Mesenchymal stem cell (in vitro differentiated cells and primary cell): ENCODE measurements around the gene DPM3.

Experiments
- DNase-seq: peaks from one replicate; pipeline ENCODE4 v3.0.0-alpha.2; 2013
- H2AFZ ChIP-seq: one replicate; pipeline ENCODE4 v1.6.1; 2013; ENCODE audit warnings: low read depth, mild to moderate bottlenecking, control low read depth, inconsistent platforms, low read length, moderate library complexity
- H2AK5ac ChIP-seq: 2 replicates; pipeline ENCODE4 v1.6.1; 2013; ENCODE audit warnings: low read length, moderate library complexity, mild to moderate bottlenecking, inconsistent platforms; ENCODE audit not compliant: severe bottlenecking
- H2BK120ac ChIP-seq: one replicate; pipeline ENCODE4 v1.6.1; 2013; ENCODE audit warnings: low read depth, mild to moderate bottlenecking, inconsistent platforms, low read length, moderate library complexity
- H2BK12ac ChIP-seq, 2 experiments: one replicate each; pipeline ENCODE4 v1.6.1; 2013; ENCODE audit warnings: inconsistent platforms in 2 of 2, low read length in 2 of 2, mild to moderate bottlenecking in 2 of 2, moderate library complexity in 2 of 2, control low read depth in 1 of 2
- H2BK15ac ChIP-seq: one replicate; pipeline ENCODE4 v1.6.1; 2013; ENCODE audit warnings: mild to moderate bottlenecking, low read depth, inconsistent platforms; ENCODE audit not compliant: poor library complexity, severe bottlenecking
- H2BK5ac ChIP-seq: 2 replicates; pipeline ENCODE4 v1.6.1; 2013; ENCODE audit warnings: low read depth, mild to moderate bottlenecking, low read length, control low read depth, inconsistent platforms; ENCODE audit not compliant: poor library complexity, severe bottlenecking
- H3K14ac ChIP-seq, 2 experiments: one replicate each; pipeline ENCODE4 v1.6.1; 2013; ENCODE audit warnings: inconsistent platforms in 2 of 2, low read length in 2 of 2, control low read depth in 1 of 2, mild to moderate bottlenecking in 1 of 2, moderate library complexity in 1 of 2
- H3K18ac ChIP-seq, 2 experiments: one replicate each; pipeline ENCODE4 v1.6.1; 2013; ENCODE audit warnings: inconsistent platforms in 2 of 2, low read length in 2 of 2, control low read depth in 1 of 2, low read depth in 1 of 2, mild to moderate bottlenecking in 1 of 2
- H3K23ac ChIP-seq, 2 experiments: one replicate each; pipeline ENCODE4 v1.6.1; 2013; ENCODE audit warnings: inconsistent platforms in 2 of 2, low read length in 2 of 2, mild to moderate bottlenecking in 2 of 2, moderate library complexity in 2 of 2, control low read depth in 1 of 2
- H3K27ac ChIP-seq: 2 replicates; pipeline ENCODE4 v1.5.1; 2013; ENCODE audit warnings: mild to moderate bottlenecking, moderate library complexity, low read length, control low read depth, inconsistent platforms; ENCODE audit not compliant: poor library complexity, severe bottlenecking
- H3K27me3 ChIP-seq, 2 experiments: 2 replicates each; pipeline versions ENCODE4 v1.6.1 to v1.7.0; 2013; ENCODE audit warnings: low read length in 2 of 2, mild to moderate bottlenecking in 2 of 2, moderate library complexity in 2 of 2, control low read depth in 1 of 2, inconsistent platforms in 1 of 2; ENCODE audit not compliant: control insufficient read depth in 1 of 2, insufficient read depth in 1 of 2
- H3K36me3 ChIP-seq, 2 experiments: 2 replicates each; pipeline versions ENCODE4 v1.6.1 to v1.7.0; 2013; ENCODE audit warnings: low read length in 2 of 2, control low read depth in 1 of 2, inconsistent platforms in 1 of 2, low read depth in 1 of 2, mild to moderate bottlenecking in 1 of 2; ENCODE audit not compliant: insufficient read depth in 2 of 2, control insufficient read depth in 1 of 2
- H3K4ac ChIP-seq, 2 experiments: one replicate each; pipeline ENCODE4 v1.6.1; 2013; ENCODE audit warnings: inconsistent platforms in 2 of 2, low read length in 2 of 2, mild to moderate bottlenecking in 2 of 2, moderate library complexity in 2 of 2, control low read depth in 1 of 2, low read depth in 1 of 2
- H3K4me1 ChIP-seq: 2 replicates; pipeline ENCODE4 v1.6.1; 2013; ENCODE audit warnings: low read depth, low read length, control low read depth; ENCODE audit not compliant: control insufficient read depth, insufficient read depth
- H3K4me2 ChIP-seq: 2 replicates; pipeline ENCODE4 v1.6.1; 2013; ENCODE audit warnings: low read length, mild to moderate bottlenecking, inconsistent platforms; ENCODE audit not compliant: poor library complexity, severe bottlenecking
- H3K4me3 ChIP-seq, 2 experiments: 2 replicates each; pipeline versions ENCODE4 v1.5.1 to v1.7.0; 2013; ENCODE audit warnings: low read length in 2 of 2, mild to moderate bottlenecking in 2 of 2, control low read depth in 1 of 2, low read depth in 1 of 2; ENCODE audit not compliant: insufficient read depth in 1 of 2
- H3K79me1 ChIP-seq: replicated peaks from 2 replicates; pipeline ENCODE4 v1.6.1; 2013; ENCODE audit warnings: mild to moderate bottlenecking, control low read depth, low read length, inconsistent platforms; ENCODE audit not compliant: poor library complexity, severe bottlenecking
- H3K9ac ChIP-seq: 2 replicates; pipeline ENCODE4 v1.7.0; 2013; ENCODE audit warnings: mild to moderate bottlenecking, low read length, moderate library complexity
- H3K9me3 ChIP-seq: 2 replicates; pipeline ENCODE4 v1.7.0; 2013; ENCODE audit warnings: mild to moderate bottlenecking, low read length; ENCODE audit not compliant: control insufficient read depth
- H4K8ac ChIP-seq: one replicate; pipeline ENCODE4 v1.6.1; 2013; ENCODE audit warnings: inconsistent platforms, mild to moderate bottlenecking, low read length, moderate library complexity
- H4K91ac ChIP-seq: one replicate; pipeline ENCODE4 v1.6.1; 2013; ENCODE audit warnings: mild to moderate bottlenecking, low read length, inconsistent platforms
- WGBS: methylation state at CpG from one replicate; pipeline ENCODE4 v1.1.7; 2013; ENCODE audit warnings: mixed read lengths; 5-methylcytosine and 5-hydroxymethylcytosine counted together

The DPM3 gene

DNA sequence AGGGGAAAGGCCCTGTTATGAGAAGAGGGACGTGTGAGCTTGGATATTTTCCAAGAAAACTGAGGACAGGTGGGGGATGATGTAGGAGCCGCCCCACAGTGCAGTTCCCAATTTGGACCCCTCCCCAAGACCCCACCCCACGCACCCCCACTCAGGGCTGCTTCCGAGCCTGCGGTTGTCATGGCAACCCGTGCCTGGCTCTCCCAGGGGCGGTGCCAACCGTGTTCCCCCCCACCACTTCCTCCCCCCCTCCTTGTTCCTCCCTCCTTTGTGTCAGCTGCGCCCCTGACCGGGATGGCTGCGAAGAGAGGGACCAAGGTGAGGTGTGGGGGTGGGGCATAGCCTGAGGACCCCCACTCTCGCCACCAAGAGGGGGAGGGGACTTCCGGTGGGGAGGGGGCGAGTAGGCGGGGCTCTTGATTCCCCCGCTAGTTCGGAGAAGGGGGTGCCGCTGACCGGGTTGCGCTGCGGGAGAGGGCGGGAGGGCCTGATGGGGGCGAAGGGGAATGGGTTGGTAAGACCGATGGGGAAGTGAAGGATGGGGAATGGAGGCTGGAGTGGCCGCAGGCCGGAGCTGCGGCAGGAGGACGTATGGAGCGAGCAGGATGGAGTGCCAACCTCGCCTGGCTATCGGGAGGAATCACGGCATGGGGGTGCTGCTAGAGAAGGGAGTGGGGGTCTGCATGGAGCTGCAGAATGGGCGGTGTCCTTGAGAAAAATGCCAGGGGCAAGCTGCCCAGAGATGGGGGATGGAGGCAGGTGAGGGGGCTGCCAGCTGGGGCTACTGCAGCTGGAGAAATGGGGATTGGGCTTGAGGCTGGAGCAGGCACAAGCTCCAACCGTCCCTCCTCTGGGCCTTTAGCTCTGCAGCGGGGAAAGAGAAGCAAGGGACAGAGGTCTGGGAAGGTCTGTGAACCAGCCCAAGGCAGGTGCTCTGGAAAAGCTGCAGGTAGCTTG is 34.3 kb upstream of the DPM3 start:
- Histone ChIP-seq H3K9ac (peak overlapping the region; percentile 96), H2BK15ac (no peak overlapping the region), H3K79me1 (peaks cover 19% of the 10 kb centered on the region), H2AFZ (no peak overlapping the region), H2BK5ac (no peak overlapping the region), H2BK120ac (peak overlapping the region; percentile 79), H3K14ac (peak overlapping the region in 1 of 2 experiments; percentile 68), H4K8ac (peak overlapping the region; percentile 92), H3K27ac (peak overlapping the region; percentile 42), H3K18ac (peak overlapping the region; percentile 80 to 81), H3K4ac (peak overlapping the region; percentile 28 to 30), H3K4me3 (peak overlapping the region; percentile 60 to 96), H3K27me3 (no peaks in the 10 kb centered on the region), H2AK5ac (peak overlapping the region; percentile 29), H3K9me3 (no peaks in the 10 kb centered on the region), H4K91ac (peak overlapping the region; percentile 77), H3K36me3 (peaks cover 43 to 46% of the 10 kb centered on the region in 2 experiments), H3K23ac (no peak overlapping the region), H3K4me2 (peak overlapping the region; percentile 72), H2BK12ac (peak overlapping the region in 1 of 2 experiments; percentile 50), H3K4me1 (peaks cover 26% of the 10 kb centered on the region)
- 12% methylated on average over 29 of the region's 35 CpGs for WGBS
- DNase-seq = peak; percentile 40

DNA sequence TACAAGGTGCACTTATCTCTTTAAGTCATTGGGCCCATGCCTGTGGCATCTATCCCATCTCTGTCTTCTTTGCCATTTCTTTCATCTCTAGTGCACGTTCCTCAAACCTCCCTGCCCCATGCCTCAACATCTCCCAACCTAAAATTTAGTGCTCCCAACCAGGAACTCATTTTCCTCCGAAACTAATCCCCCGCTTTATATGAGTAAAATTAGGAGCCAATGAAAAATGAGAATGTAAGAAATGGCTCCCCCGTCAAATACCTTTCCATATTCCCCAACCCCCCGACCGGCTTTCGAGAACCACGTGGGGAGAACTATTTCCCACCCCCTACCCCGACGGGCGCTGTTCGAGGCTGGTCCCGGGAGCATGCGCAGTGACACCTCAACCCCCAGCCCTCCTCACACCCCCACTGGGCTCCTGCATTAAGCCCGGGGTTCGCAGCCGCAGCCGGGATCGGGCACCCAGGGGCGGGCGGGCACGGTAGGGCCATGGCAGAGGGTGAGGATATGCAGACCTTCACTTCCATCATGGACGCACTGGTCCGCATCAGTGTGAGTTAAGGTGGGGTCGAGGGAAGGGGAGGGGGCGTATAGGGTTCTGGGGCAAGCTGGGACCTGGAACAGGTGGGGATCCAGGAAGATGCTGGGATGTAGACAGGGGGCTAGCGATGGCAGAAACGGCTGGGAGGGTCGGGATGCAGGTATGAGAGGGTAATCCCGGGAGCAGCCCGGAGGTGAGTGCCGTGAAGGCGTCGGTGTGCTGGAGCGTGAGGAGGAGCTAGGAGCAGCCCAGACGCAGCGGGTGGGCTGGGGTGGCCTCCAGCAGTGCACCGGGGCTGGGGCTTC is 33.4 kb upstream of the DPM3 start, which contains the start of gene TRIM46:
Gene TRIM46 (plus strand): TSS at position 372 of the 846 bp plus-strand sequence. CDS start 118 bp downstream, at position 490.
- peaks cover 26% of the 10 kb centered on the region for H3K4me1 ChIP-seq
- no peaks in the 10 kb centered on the region for H3K27me3 ChIP-seq
- peak; percentile 68 for DNase-seq

DNA sequence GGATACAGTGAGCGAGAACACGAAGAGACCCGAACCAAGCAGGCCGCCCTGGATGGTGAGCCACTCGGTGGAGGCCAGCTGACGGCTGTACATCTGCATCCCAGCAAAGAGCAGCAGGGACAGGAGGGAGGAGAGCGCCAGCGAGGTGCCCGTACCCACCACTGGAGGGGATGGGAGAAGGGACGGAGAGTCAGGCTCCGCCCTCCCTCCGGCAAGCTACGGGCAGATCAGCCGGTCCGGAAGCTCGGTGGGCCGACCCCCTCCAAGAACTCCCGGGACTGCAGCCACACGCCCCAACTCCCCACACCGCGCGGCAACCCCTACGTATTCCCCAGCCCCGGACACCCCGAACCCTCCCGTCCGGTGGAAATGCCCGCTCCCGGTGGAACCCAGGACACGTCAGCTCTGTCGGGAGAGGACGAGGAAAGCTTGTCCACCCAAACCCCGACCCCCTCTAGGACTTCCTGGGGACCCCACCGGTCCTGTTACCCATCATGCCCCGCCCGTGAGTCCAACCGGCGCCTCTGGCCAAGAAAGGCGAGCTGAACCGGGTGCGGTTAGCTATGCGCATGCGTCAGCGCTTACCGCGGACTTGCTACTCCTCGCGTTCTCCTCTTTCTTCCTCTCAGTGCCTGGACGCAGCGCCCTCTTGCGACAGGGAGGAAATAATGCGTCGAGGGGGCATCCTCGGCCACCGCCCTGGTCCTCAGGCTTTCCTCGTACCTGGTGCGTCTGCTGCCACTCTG is 32.6 kb upstream of the DPM3 start, which contains the start of gene KRTCAP2:
Gene KRTCAP2 (minus strand): TSS at position 573 of the 746 bp plus-strand sequence. CDS start 80 bp downstream, at position 493.
- Histone ChIP-seq H4K91ac (peak within 1 kb of the TSS; percentile 92), H3K4me1 (peaks cover 26% of the 10 kb centered on the region), H3K79me1 (peaks cover 18% of the 10 kb centered on the region), H3K27me3 (no peaks in the 10 kb centered on the region), H3K23ac (no peak within 1 kb of the TSS), H3K36me3 (peaks cover 40 to 44% of the 10 kb centered on the region in 2 experiments), H2BK12ac (peak within 1 kb of the TSS in 1 of 2 experiments; percentile 51), H2AK5ac (peak within 1 kb of the TSS; percentile 59), H4K8ac (peak within 1 kb of the TSS; percentile 98), H3K9ac (peak within 1 kb of the TSS; percentile 96), H2BK5ac (peak within 1 kb of the TSS; percentile 51), H3K4me3 (peak within 1 kb of the TSS; percentile 83 to 96), H3K4me2 (peak within 1 kb of the TSS; percentile 72), H3K14ac (peak within 1 kb of the TSS in 1 of 2 experiments; percentile 93), H3K9me3 (no peaks in the 10 kb centered on the region), H3K27ac (peak within 1 kb of the TSS; percentile 95), H2AFZ (peak within 1 kb of the TSS; percentile 75), H3K18ac (peak within 1 kb of the TSS; percentile 86 to 87), H2BK15ac (peak within 1 kb of the TSS; percentile 82), H2BK120ac (peak within 1 kb of the TSS; percentile 69), H3K4ac (peak within 1 kb of the TSS; percentile 57 to 90)
- peak; percentile 96 for DNase-seq
- WGBS = under 1% methylated on average over 56 of the region's 57 CpGs

More for the DNA sequence above, 33.4 kb upstream of the DPM3 start, which contains the start of gene TRIM46:
- Histone ChIP-seq H3K4me3 (peak within 1 kb of the TSS; percentile 83 to 96), H3K14ac (peak within 1 kb of the TSS in 1 of 2 experiments; percentile 93), H4K8ac (peak within 1 kb of the TSS; percentile 98), H2AK5ac (peak within 1 kb of the TSS; percentile 59), H3K27ac (peak within 1 kb of the TSS; percentile 95), H2BK15ac (peak within 1 kb of the TSS; percentile 82), H2BK5ac (peak within 1 kb of the TSS; percentile 51), H3K23ac (no peak within 1 kb of the TSS), H4K91ac (peak within 1 kb of the TSS; percentile 92), H3K18ac (peak within 1 kb of the TSS; percentile 86 to 87), H3K4me2 (peak within 1 kb of the TSS; percentile 72), H3K79me1 (peaks cover 19% of the 10 kb centered on the region), H3K9ac (peak within 1 kb of the TSS; percentile 96), H2AFZ (peak within 1 kb of the TSS; percentile 75), H2BK120ac (peak within 1 kb of the TSS; percentile 79), H3K36me3 (peaks cover 44 to 46% of the 10 kb centered on the region in 2 experiments), H2BK12ac (peak within 1 kb of the TSS in 1 of 2 experiments; percentile 51), H3K4ac (peak within 1 kb of the TSS; percentile 57 to 90), H3K9me3 (no peaks in the 10 kb centered on the region)
- WGBS = under 1% methylated on average over 33 of the region's 38 CpGs
